ENCODE measurements around the gene SPAG16.
"Not testable (repeated sequence)": the region's sequence is repeated elsewhere in the genome, so short reads cannot be mapped to it uniquely, and the experiment has no call there.

Gene SPAG16

GRCh38 chr2:213640738-213641425 lies 356.6 kb downstream of the SPAG16 start:
- Mint-ChIP-seq H3K9me3 (ENCODE audit: low read depth) (peaks cover 7% of the 10 kb centered on the region), H3K4me1 (ENCODE audit: low read depth) (no peaks in the 10 kb centered on the region), H3K4me3 (no peak overlapping the region), H3K36me3 (no peaks in the 10 kb centered on the region), H3K27me3 (no peaks in the 10 kb centered on the region), H3K27ac (no peak overlapping the region)

GRCh38 chr2:213644926-213645325 lies 360.7 kb downstream of the SPAG16 start:
- Mint-ChIP-seq H3K27me3 (no peaks in the 10 kb centered on the region), H3K4me3 (no peak overlapping the region), H3K4me1 (ENCODE audit: low read depth) (no peaks in the 10 kb centered on the region), H3K27ac (no peak overlapping the region), H3K36me3 (no peaks in the 10 kb centered on the region), H3K9me3 (ENCODE audit: low read depth) (no peaks in the 10 kb centered on the region)

- Mint-ChIP-seq H3K27me3 (no peaks in the 10 kb centered on the region), H3K9me3 (ENCODE audit: low read depth) (no peaks in the 10 kb centered on the region), H3K36me3 (no peaks in the 10 kb centered on the region), H3K4me3 (no peak overlapping the region), H3K27ac (no peak overlapping the region), H3K4me1 (ENCODE audit: low read depth) (no peaks in the 10 kb centered on the region)
Measured at GRCh38 chr2:213649176-213649575, 364.9 kb downstream of the SPAG16 start.

- Mint-ChIP-seq H3K4me3 (no peak overlapping the region), H3K4me1 (ENCODE audit: low read depth) (no peaks in the 10 kb centered on the region), H3K27ac (no peak overlapping the region), H3K36me3 (no peaks in the 10 kb centered on the region), H3K27me3 (no peaks in the 10 kb centered on the region), H3K9me3 (ENCODE audit: low read depth) (peaks cover 3% of the 10 kb centered on the region)
Measured at GRCh38 chr2:213664817-213665216, 380.6 kb downstream of the SPAG16 start.

GRCh38 chr2:213669657-213670056 lies 385.4 kb downstream of the SPAG16 start:
- H3K27ac Mint-ChIP-seq: no peak overlapping the region
- H3K36me3 Mint-ChIP-seq: no peaks in the 10 kb centered on the region
- peaks cover 11% of the 10 kb centered on the region for H3K9me3 Mint-ChIP-seq (ENCODE audit: low read depth)
- no peak overlapping the region for H3K4me3 Mint-ChIP-seq
- no peaks in the 10 kb centered on the region for H3K27me3 Mint-ChIP-seq
- H3K4me1 Mint-ChIP-seq (ENCODE audit: low read depth): no peaks in the 10 kb centered on the region

GRCh38 chr2:213678437-213679218 lies 394.4 kb downstream of the SPAG16 start:
- Mint-ChIP-seq H3K9me3 (ENCODE audit: low read depth) (no peaks in the 10 kb centered on the region), H3K4me1 (ENCODE audit: low read depth) (no peaks in the 10 kb centered on the region), H3K4me3 (no peak overlapping the region), H3K36me3 (no peaks in the 10 kb centered on the region), H3K27ac (no peak overlapping the region), H3K27me3 (no peaks in the 10 kb centered on the region)

GRCh38 chr2:213679894-213680293 lies 395.6 kb downstream of the SPAG16 start:
- Mint-ChIP-seq H3K27me3 (no peaks in the 10 kb centered on the region), H3K36me3 (no peaks in the 10 kb centered on the region), H3K9me3 (ENCODE audit: low read depth) (no peaks in the 10 kb centered on the region), H3K4me1 (ENCODE audit: low read depth) (no peaks in the 10 kb centered on the region), H3K27ac (no peak overlapping the region), H3K4me3 (no peak overlapping the region)

GRCh38 chr2:213682276-213682675 lies 398.0 kb downstream of the SPAG16 start:
- H3K36me3 Mint-ChIP-seq: no peaks in the 10 kb centered on the region
- no peaks in the 10 kb centered on the region for H3K4me1 Mint-ChIP-seq (ENCODE audit: low read depth)
- H3K27ac Mint-ChIP-seq: no peak overlapping the region
- no peaks in the 10 kb centered on the region for H3K9me3 Mint-ChIP-seq (ENCODE audit: low read depth)
- H3K4me3 Mint-ChIP-seq: no peak overlapping the region
- H3K27me3 Mint-ChIP-seq: no peaks in the 10 kb centered on the region

GRCh38 chr2:213688133-213688532 lies 403.9 kb downstream of the SPAG16 start:
- no peaks in the 10 kb centered on the region for H3K9me3 Mint-ChIP-seq (ENCODE audit: low read depth)
- H3K4me3 Mint-ChIP-seq: no peak overlapping the region
- H3K27ac Mint-ChIP-seq: no peak overlapping the region
- H3K27me3 Mint-ChIP-seq: peaks cover 1% of the 10 kb centered on the region
- H3K36me3 Mint-ChIP-seq: no peaks in the 10 kb centered on the region
- H3K4me1 Mint-ChIP-seq (ENCODE audit: low read depth): no peaks in the 10 kb centered on the region

GRCh38 chr2:213688825-213689224 lies 404.6 kb downstream of the SPAG16 start:
- not testable (repeated sequence) for H3K4me3 Mint-ChIP-seq; H3K27me3 Mint-ChIP-seq; H3K9me3 Mint-ChIP-seq (ENCODE audit: low read depth); H3K36me3 Mint-ChIP-seq; H3K27ac Mint-ChIP-seq; H3K4me1 Mint-ChIP-seq (ENCODE audit: low read depth)

GRCh38 chr2:213689585-213689984 lies 405.3 kb downstream of the SPAG16 start:
- Mint-ChIP-seq H3K27ac (no peak overlapping the region), H3K9me3 (ENCODE audit: low read depth) (no peaks in the 10 kb centered on the region), H3K4me1 (ENCODE audit: low read depth) (no peaks in the 10 kb centered on the region), H3K27me3 (peaks cover 1% of the 10 kb centered on the region), H3K4me3 (no peak overlapping the region), H3K36me3 (no peaks in the 10 kb centered on the region)

- no peak overlapping the region for H3K4me3 Mint-ChIP-seq
- no peaks in the 10 kb centered on the region for H3K9me3 Mint-ChIP-seq (ENCODE audit: low read depth)
- peaks cover 1% of the 10 kb centered on the region for H3K27me3 Mint-ChIP-seq
- H3K4me1 Mint-ChIP-seq (ENCODE audit: low read depth): no peaks in the 10 kb centered on the region
- no peaks in the 10 kb centered on the region for H3K36me3 Mint-ChIP-seq
- no peak overlapping the region for H3K27ac Mint-ChIP-seq
Measured at GRCh38 chr2:213691351-213691750, 407.1 kb downstream of the SPAG16 start.

GRCh38 chr2:213696442-213696841 lies 412.2 kb downstream of the SPAG16 start:
- Mint-ChIP-seq H3K27ac (no peak overlapping the region), H3K4me3 (no peak overlapping the region), H3K36me3 (no peaks in the 10 kb centered on the region), H3K9me3 (ENCODE audit: low read depth) (no peaks in the 10 kb centered on the region), H3K4me1 (ENCODE audit: low read depth) (no peaks in the 10 kb centered on the region), H3K27me3 (no peaks in the 10 kb centered on the region)

- H3K4me3 Mint-ChIP-seq; H3K4me1 Mint-ChIP-seq (ENCODE audit: low read depth); H3K36me3 Mint-ChIP-seq: not testable (repeated sequence)
Measured at GRCh38 chr2:213701365-213701764, 417.1 kb downstream of the SPAG16 start.

GRCh38 chr2:213703406-213704098 lies 419.3 kb downstream of the SPAG16 start:
- H3K27ac Mint-ChIP-seq: no peak overlapping the region
- H3K4me1 Mint-ChIP-seq (ENCODE audit: low read depth): no peaks in the 10 kb centered on the region
- no peaks in the 10 kb centered on the region for H3K27me3 Mint-ChIP-seq
- no peaks in the 10 kb centered on the region for H3K9me3 Mint-ChIP-seq (ENCODE audit: low read depth)
- no peaks in the 10 kb centered on the region for H3K36me3 Mint-ChIP-seq
- no peak overlapping the region for H3K4me3 Mint-ChIP-seq

More at GRCh38 chr2:213701365-213701764, 417.1 kb downstream of the SPAG16 start:
- H3K9me3 Mint-ChIP-seq (ENCODE audit: low read depth); H3K27ac Mint-ChIP-seq; H3K27me3 Mint-ChIP-seq: not testable (repeated sequence)

Data from activated naive CD8-positive, alpha-beta T cell (primary cell).